Caco-2 (cell line): ENCODE measurements around the gene KBTBD12. TPM values are rescaled to one million over a fixed set of nuclear protein-coding genes. Genes with fewer than 3 reads are reported as not detected.

Experiments
- BruUV-seq: library from RNA; stranded (reverse); fragments of 400-500 nt; replicated peaks from 2 replicates; lab custom pipeline; 2021; lab: Mats Ljungman, UMichigan
- CTCF ChIA-PET: fragments of 300-600 bp; sonication (Branson Sonifier 250); formaldehyde crosslinking; loops from one replicate; lab custom pipeline; 2022; ENCODE audit warnings: antibody characterized with exemption; lab: Charles Lee
- POLR2A ChIA-PET: fragments of 300-600 bp; sonication (Branson Sonifier 250); formaldehyde crosslinking; loops from one replicate; lab custom pipeline; 2022; ENCODE audit warnings: antibody characterized with exemption; lab: Charles Lee
- DNase-seq, 2 experiments: peaks; one replicate each; pipeline versions ENCODE4 v3.0.0 to v3.0.0-alpha.2; 2020 to 2022
- H3K27me3 ChIP-seq: replicated peaks from 2 replicates; pipeline ENCODE4 v1.6.0; 2011; ENCODE audit warnings: low read length; ENCODE audit not compliant: control insufficient read depth, insufficient read depth
- H3K36me3 ChIP-seq: 2 replicates; pipeline ENCODE4 v1.5.1; 2011; ENCODE audit warnings: low read length; ENCODE audit not compliant: control insufficient read depth, insufficient read depth
- H3K4me1 ChIP-seq: fragments of 250-450 bp; sonication (Bioruptor Pico); 2 replicates; pipeline ENCODE4 v1.5.1; 2020; ENCODE audit warnings: mild to moderate bottlenecking
- H3K4me3 ChIP-seq: 2 replicates; pipeline ENCODE4 v1.5.1; 2011; ENCODE audit warnings: low read depth, mild to moderate bottlenecking, control low read depth, low read length
- H3K9me3 ChIP-seq: fragments of 250-450 bp; sonication (Bioruptor Pico); 2 replicates; pipeline ENCODE4 v1.5.1; 2020; ENCODE audit warnings: mild to moderate bottlenecking, moderate library complexity
- H3K27ac Mint-ChIP-seq: one replicate; pipeline ENCODE4 v1.8.0; 2022; ENCODE audit warnings: mixed read lengths; ENCODE audit not compliant: unreplicated experiment
- H3K27me3 Mint-ChIP-seq: one replicate; pipeline ENCODE4 v1.8.0; 2022; ENCODE audit warnings: mixed read lengths; ENCODE audit not compliant: insufficient read depth, unreplicated experiment
- H3K36me3 Mint-ChIP-seq: one replicate; pipeline ENCODE4 v1.8.0; 2022; ENCODE audit warnings: mild to moderate bottlenecking, mixed read lengths; ENCODE audit not compliant: insufficient read depth, unreplicated experiment
- H3K4me1 Mint-ChIP-seq: one replicate; pipeline ENCODE4 v1.8.0; 2022; ENCODE audit warnings: low read depth, mixed read lengths; ENCODE audit not compliant: unreplicated experiment
- H3K4me3 Mint-ChIP-seq: one replicate; pipeline ENCODE4 v1.8.0; 2022; ENCODE audit warnings: mild to moderate bottlenecking, moderate library complexity, mixed read lengths; ENCODE audit not compliant: unreplicated experiment
- H3K9me3 Mint-ChIP-seq: one replicate; pipeline ENCODE4 v1.8.0; 2022; ENCODE audit warnings: mixed read lengths; ENCODE audit not compliant: unreplicated experiment
- intact Hi-C: fragments of 100-400 bp; cut with micrococcal nuclease; formaldehyde crosslinking; loops from one replicate; pipeline ENCODE4 v1.10.0; 2022; ENCODE audit not compliant: unreplicated experiment
- total RNA-seq: library from RNA; stranded (reverse); gene quantifications from 2 replicates; pipeline ENCODE4 v1.2.3, GENCODE V29; 2022
- TF ChIP-seq, protein P1 (sequence below), 2 experiments: fragments of 200-600 bp in 1 of 2; IDR thresholded peaks; 1 replicate in 1 of 2; 2 replicates in 1 of 2; pipeline versions ENCODE4 v1.5.1 to v1.8.0; 2011 to 2022; ENCODE audit warnings: antibody characterized with exemption in 1 of 2, control low read depth in 1 of 2, inconsistent platforms in 1 of 2, low read depth in 1 of 2, low read length in 1 of 2, mild to moderate bottlenecking in 1 of 2, moderate library complexity in 1 of 2; ENCODE audit not compliant: insufficient read depth in 1 of 2, severe bottlenecking in 1 of 2, unreplicated experiment in 1 of 2

The KBTBD12 gene
- total RNA-seq, 1 experiment from 2014 or later = not detected

DNA sequence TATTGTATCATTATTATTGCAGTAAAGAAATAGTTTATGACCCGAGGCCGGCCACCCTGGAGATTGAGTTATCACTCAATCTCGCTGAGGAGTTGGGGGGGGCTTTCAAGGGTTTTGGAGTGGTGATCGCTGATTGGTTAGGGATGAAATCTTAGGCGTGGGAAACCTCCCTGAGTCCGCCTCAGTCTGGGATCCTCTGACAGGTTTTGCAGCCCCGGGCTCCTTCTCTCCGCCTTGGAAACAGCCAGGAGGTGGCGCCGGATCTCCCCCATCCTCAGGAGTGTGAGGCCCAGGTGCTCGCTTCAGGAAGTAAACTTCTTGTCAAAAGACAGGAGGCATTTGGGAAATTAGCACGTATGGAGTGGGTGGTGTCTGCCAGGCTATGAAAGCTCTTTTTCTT lies 96.1 kb downstream of the KBTBD12 start:
- TF ChIP-seq, protein P1, sequence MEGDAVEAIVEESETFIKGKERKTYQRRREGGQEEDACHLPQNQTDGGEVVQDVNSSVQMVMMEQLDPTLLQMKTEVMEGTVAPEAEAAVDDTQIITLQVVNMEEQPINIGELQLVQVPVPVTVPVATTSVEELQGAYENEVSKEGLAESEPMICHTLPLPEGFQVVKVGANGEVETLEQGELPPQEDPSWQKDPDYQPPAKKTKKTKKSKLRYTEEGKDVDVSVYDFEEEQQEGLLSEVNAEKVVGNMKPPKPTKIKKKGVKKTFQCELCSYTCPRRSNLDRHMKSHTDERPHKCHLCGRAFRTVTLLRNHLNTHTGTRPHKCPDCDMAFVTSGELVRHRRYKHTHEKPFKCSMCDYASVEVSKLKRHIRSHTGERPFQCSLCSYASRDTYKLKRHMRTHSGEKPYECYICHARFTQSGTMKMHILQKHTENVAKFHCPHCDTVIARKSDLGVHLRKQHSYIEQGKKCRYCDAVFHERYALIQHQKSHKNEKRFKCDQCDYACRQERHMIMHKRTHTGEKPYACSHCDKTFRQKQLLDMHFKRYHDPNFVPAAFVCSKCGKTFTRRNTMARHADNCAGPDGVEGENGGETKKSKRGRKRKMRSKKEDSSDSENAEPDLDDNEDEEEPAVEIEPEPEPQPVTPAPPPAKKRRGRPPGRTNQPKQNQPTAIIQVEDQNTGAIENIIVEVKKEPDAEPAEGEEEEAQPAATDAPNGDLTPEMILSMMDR (IDR thresholded peaks at IDR 0.05; ENCODE audit: insufficient read depth in 1 of 2, low read depth in 1 of 2, low read length in 1 of 2, severe bottlenecking in 1 of 2, unreplicated experiment in 1 of 2) = peak; percentile 39 to 86
- CTCF ChIA-PET = interaction anchor here (0.9 to 1.5 kb wide), 3 partner anchors 13 to 122 kb away, joined by 4 to 5 read pairs (median 4); no protein-coding TSS in a partner anchor
- BruUV-seq = no TSS peak

DNA sequence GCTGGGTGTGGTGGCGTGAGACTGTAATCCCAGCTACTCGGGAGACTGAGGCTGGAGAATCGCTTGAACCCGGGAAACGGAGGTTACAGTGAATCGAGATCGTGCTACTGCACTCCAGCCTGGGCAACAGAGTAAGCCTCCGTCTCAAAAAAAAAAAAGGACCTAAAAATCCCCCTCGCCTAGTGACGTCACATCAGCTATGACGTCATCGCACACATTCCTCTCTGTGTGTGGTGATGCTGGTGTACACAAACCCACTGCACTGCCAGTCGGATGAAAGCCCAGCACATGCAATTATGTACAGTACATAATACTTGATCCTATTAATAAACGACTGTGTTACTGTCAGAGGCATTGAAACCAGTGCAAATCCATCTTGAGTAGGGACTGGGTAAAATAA lies 97.0 kb downstream of the KBTBD12 start:
- BruUV-seq = no TSS peak
- Histone ChIP-seq H3K27me3 (no peaks in the 10 kb centered on the region), H3K4me1 (no peaks in the 10 kb centered on the region), H3K9me3 (no peaks in the 10 kb centered on the region), H3K36me3 (no peaks in the 10 kb centered on the region), H3K4me3 (no peak overlapping the region)
- no peak for DNase-seq
- H3K9me3 Mint-ChIP-seq = no peaks in the 10 kb centered on the region
- H3K4me3 Mint-ChIP-seq = no peak overlapping the region
- CTCF ChIA-PET = interaction anchor here (0.9 to 1.5 kb wide), 3 partner anchors 12 to 121 kb away, joined by 4 to 5 read pairs (median 4); no protein-coding TSS in a partner anchor
- POLR2A ChIA-PET = no interaction called here
- no peaks in the 10 kb centered on the region for H3K27me3 Mint-ChIP-seq
- peaks cover 16% of the 10 kb centered on the region for H3K4me1 Mint-ChIP-seq
- TF ChIP-seq, protein P1 (IDR thresholded peaks at IDR 0.05; ENCODE audit: insufficient read depth in 1 of 2, low read depth in 1 of 2, low read length in 1 of 2, severe bottlenecking in 1 of 2, unreplicated experiment in 1 of 2) = no peak
- no peak overlapping the region for H3K27ac Mint-ChIP-seq
- no peaks in the 10 kb centered on the region for H3K36me3 Mint-ChIP-seq
- intact Hi-C loops = no loop called here

More for the DNA sequence above, 96.1 kb downstream of the KBTBD12 start:
- Mint-ChIP-seq H3K9me3 (no peaks in the 10 kb centered on the region), H3K4me3 (peak overlapping the region; percentile 39), H3K36me3 (no peaks in the 10 kb centered on the region), H3K27ac (peak overlapping the region; percentile 39), H3K4me1 (peaks cover 16% of the 10 kb centered on the region), H3K27me3 (no peaks in the 10 kb centered on the region)
- H3K9me3 ChIP-seq = no peaks in the 10 kb centered on the region
- peak; percentile 86 to 87 for DNase-seq
- no peak overlapping the region for H3K4me3 ChIP-seq
- POLR2A ChIA-PET = no interaction called here
- no peaks in the 10 kb centered on the region for H3K36me3 ChIP-seq
- no peaks in the 10 kb centered on the region for H3K27me3 ChIP-seq
- intact Hi-C loops = loop anchor here (1.0 kb wide), 1 partner anchor 40 kb away; no protein-coding TSS in a partner anchor
- H3K4me1 ChIP-seq = no peaks in the 10 kb centered on the region

GRCh38 chr3:128014548-128014947 lies 99.5 kb downstream of the KBTBD12 start:
- H3K27ac Mint-ChIP-seq = no peak overlapping the region
- ChIA-PET POLR2A (no interaction called here), CTCF (no interaction called here)
- TF ChIP-seq, protein P1 (IDR thresholded peaks at IDR 0.05; ENCODE audit: insufficient read depth in 1 of 2, low read depth in 1 of 2, low read length in 1 of 2, severe bottlenecking in 1 of 2, unreplicated experiment in 1 of 2) = no peak
- no TSS peak for BruUV-seq
- Histone ChIP-seq H3K4me1 (no peaks in the 10 kb centered on the region), H3K9me3 (peaks cover 3% of the 10 kb centered on the region; the same call in 1 of the 2 replicates), H3K4me3 (no peak overlapping the region), H3K36me3 (no peaks in the 10 kb centered on the region), H3K27me3 (no peaks in the 10 kb centered on the region)
- intact Hi-C loops = no loop called here
- peaks cover 16% of the 10 kb centered on the region for H3K4me1 Mint-ChIP-seq
- H3K9me3 Mint-ChIP-seq = no peaks in the 10 kb centered on the region
- DNase-seq = no peak
- no peak overlapping the region for H3K4me3 Mint-ChIP-seq
- no peaks in the 10 kb centered on the region for H3K27me3 Mint-ChIP-seq
- no peaks in the 10 kb centered on the region for H3K36me3 Mint-ChIP-seq
